ENCODE measurements around the gene SEC23A. TPM values are rescaled to one million over a fixed set of nuclear protein-coding genes. Genes with fewer than 3 reads are reported as not detected.

The SEC23A gene
- total and polyA plus RNA-seq, 2 of the 13 experiments (the other 11 are each of a cell fraction or from before 2014, with no cell fraction given) = 403 to 887 TPM

DNA sequence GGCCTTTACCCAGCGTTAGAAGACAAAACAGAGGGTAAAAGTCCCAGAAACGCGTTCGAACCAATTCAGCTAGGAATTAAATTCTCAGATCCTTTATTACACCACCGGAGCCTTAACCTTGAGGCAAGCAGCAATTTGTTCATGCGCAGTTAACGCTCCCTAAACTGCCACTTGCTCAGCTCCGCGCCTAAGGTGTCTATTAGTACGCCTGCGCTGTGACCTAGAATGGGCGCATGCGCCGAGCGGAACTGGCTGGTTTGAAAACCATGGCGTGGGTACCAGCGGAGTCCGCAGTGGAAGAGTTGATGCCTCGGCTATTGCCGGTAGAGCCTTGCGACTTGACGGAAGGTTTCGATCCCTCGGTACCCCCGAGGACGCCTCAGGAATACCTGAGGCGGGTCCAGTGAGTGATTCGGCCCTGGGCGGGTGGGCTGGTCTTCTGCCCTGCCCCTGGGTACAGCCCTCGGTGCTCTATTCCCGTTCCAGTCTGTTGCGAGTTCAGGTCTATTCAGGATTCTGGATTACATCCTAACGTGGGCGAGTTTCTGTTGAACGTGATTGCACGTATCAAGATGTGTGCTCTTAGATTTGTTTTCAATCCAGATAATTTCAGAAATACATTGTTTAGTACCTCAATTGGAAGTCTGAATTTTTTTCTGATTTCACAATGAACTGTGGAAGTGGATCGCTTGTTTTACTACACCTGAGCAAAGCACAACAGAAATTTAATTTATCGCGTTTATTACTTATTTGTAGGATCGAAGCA lies 11.2 kb upstream of the SEC23A start, which contains the start of gene GEMIN2 (continued):
- TF ChIP-seq REST (IDR thresholded peaks at IDR 0.05; ENCODE audit: borderline replicate concordance in 1 of 2, low read depth in 1 of 2, low read length in 2 of 2) (peak in 1 of 2 experiments; percentile 63; a peak in 1 of 4 replicates), DMAP1 (CRISPR knock-in tag; IDR thresholded peaks at IDR 0.05) (peak; percentile 98), ZNF782 (CRISPR knock-in tag; IDR thresholded peaks at IDR 0.05; ENCODE audit: borderline replicate concordance) (peak; percentile 93; the same call in 1 of the 2 replicates), NFATC3 (CRISPR knock-in tag; IDR thresholded peaks at IDR 0.05) (peak; percentile 96), NR1H2 (CRISPR knock-in tag; IDR thresholded peaks at IDR 0.05; ENCODE audit: borderline replicate concordance, low read depth) (no peak), ZFP37 (CRISPR knock-in tag; IDR thresholded peaks at IDR 0.05; ENCODE audit: borderline replicate concordance) (peak; percentile 39), NR2F2 (IDR thresholded peaks at IDR 0.05; ENCODE audit: borderline replicate concordance, low read depth) (no peak; the same call in 1 of the 2 replicates), PHF5A (CRISPR knock-in tag; IDR thresholded peaks at IDR 0.05; ENCODE audit: low read depth, unreplicated experiment) (peak; percentile 66), ZNF713 (CRISPR knock-in tag; IDR thresholded peaks at IDR 0.05) (peak; percentile 99), ZIK1 (CRISPR knock-in tag; IDR thresholded peaks at IDR 0.05; ENCODE audit: borderline replicate concordance, low read depth) (peak; percentile 96), SOX5 (CRISPR knock-in tag; IDR thresholded peaks at IDR 0.05; ENCODE audit: borderline replicate concordance) (peak; percentile 48), ZNF382 (CRISPR knock-in tag; IDR thresholded peaks at IDR 0.05; ENCODE audit: borderline replicate concordance) (no peak), ZNF232 (CRISPR knock-in tag; IDR thresholded peaks at IDR 0.05; ENCODE audit: borderline replicate concordance) (peak; percentile 99), ZNF510 (CRISPR knock-in tag; IDR thresholded peaks at IDR 0.05; ENCODE audit: low read depth) (peak; percentile 93; the same call in 1 of the 2 replicates)
- TF ChIP-seq, protein P1, sequence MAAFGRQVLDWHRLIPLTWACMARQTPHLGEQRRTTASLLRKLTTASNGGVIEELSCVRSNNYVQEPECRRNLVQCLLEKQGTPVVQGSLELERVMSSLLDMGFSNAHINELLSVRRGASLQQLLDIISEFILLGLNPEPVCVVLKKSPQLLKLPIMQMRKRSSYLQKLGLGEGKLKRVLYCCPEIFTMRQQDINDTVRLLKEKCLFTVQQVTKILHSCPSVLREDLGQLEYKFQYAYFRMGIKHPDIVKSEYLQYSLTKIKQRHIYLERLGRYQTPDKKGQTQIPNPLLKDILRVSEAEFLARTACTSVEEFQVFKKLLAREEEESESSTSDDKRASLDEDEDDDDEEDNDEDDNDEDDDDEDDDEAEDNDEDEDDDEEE (CRISPR knock-in tag; IDR thresholded peaks at IDR 0.05) = peak; percentile 96; the same call in 1 of the 2 replicates
- TF ChIP-seq, protein P2, sequence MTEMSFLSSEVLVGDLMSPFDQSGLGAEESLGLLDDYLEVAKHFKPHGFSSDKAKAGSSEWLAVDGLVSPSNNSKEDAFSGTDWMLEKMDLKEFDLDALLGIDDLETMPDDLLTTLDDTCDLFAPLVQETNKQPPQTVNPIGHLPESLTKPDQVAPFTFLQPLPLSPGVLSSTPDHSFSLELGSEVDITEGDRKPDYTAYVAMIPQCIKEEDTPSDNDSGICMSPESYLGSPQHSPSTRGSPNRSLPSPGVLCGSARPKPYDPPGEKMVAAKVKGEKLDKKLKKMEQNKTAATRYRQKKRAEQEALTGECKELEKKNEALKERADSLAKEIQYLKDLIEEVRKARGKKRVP (CRISPR knock-in tag; IDR thresholded peaks at IDR 0.05) = no peak; a peak in 1 of 4 replicates
- TF ChIP-seq, protein P3, sequence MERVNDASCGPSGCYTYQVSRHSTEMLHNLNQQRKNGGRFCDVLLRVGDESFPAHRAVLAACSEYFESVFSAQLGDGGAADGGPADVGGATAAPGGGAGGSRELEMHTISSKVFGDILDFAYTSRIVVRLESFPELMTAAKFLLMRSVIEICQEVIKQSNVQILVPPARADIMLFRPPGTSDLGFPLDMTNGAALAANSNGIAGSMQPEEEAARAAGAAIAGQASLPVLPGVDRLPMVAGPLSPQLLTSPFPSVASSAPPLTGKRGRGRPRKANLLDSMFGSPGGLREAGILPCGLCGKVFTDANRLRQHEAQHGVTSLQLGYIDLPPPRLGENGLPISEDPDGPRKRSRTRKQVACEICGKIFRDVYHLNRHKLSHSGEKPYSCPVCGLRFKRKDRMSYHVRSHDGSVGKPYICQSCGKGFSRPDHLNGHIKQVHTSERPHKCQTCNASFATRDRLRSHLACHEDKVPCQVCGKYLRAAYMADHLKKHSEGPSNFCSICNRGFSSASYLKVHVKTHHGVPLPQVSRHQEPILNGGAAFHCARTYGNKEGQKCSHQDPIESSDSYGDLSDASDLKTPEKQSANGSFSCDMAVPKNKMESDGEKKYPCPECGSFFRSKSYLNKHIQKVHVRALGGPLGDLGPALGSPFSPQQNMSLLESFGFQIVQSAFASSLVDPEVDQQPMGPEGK (CRISPR knock-in tag; IDR thresholded peaks at IDR 0.05) = peak; percentile 42
- TF ChIP-seq, protein P4, sequence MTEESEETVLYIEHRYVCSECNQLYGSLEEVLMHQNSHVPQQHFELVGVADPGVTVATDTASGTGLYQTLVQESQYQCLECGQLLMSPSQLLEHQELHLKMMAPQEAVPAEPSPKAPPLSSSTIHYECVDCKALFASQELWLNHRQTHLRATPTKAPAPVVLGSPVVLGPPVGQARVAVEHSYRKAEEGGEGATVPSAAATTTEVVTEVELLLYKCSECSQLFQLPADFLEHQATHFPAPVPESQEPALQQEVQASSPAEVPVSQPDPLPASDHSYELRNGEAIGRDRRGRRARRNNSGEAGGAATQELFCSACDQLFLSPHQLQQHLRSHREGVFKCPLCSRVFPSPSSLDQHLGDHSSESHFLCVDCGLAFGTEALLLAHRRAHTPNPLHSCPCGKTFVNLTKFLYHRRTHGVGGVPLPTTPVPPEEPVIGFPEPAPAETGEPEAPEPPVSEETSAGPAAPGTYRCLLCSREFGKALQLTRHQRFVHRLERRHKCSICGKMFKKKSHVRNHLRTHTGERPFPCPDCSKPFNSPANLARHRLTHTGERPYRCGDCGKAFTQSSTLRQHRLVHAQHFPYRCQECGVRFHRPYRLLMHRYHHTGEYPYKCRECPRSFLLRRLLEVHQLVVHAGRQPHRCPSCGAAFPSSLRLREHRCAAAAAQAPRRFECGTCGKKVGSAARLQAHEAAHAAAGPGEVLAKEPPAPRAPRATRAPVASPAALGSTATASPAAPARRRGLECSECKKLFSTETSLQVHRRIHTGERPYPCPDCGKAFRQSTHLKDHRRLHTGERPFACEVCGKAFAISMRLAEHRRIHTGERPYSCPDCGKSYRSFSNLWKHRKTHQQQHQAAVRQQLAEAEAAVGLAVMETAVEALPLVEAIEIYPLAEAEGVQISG (CRISPR knock-in tag; IDR thresholded peaks at IDR 0.05) = peak; percentile 94
